NCI-H2171 (cell line): Measurements from ENCODE around the gene IDH3A.

Source experiments
- DNase-seq: peaks from one replicate; lab custom pipeline; 2025; lab: John Stamatoyannopoulos, UW

Gene IDH3A

DNA sequence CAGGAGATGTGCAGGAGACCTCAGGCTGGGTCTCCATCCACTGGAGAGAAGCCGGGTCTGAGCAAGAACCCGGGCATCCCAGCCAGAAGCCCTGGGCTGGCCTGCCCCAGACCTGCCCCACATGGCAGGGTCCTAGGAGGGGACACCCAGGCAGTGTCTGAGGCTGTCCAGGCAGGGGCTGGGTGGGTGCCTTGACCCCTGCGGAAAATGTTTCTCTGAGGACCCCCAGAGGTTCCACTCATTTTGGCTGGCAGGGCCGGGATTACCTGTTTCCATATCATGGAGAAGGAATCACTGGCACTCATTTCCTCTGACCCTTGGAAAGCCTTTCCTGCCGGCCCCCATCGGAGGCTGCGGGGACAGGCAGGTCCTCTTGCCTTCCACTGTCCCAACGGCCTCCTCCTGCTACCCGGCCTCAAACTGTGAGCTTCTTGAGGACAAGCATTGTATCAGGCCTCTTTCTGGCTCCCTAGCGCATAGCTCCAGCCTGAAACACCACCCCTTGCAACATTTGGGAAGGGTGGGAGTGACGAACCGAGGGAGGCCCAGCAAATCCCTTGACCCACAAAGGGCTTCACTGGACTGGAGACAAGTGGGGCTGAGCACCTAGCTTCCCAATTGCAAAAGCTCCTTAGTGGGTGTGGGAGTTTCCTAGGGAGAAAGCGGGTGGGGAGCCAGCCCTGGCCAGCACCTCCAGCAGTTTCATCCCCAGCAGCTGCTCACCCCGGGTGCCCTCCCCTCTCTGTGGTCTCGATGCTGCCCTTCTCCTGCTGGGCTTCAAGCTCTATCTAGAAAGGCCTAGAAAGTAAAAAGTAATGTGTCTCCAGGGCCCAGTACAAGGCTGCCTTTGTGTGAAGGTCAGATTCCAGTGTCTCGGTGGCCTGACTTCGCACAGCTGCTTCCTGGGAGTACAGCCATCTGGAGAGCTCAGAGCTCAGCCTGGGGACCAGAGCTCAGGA lies 55.5 kb downstream of the IDH3A start:
- DNase-seq = no peak

- DNase-seq = no peak
Measured at GRCh38 chr15:78205337-78205736, 56.2 kb downstream of the IDH3A start.

DNA sequence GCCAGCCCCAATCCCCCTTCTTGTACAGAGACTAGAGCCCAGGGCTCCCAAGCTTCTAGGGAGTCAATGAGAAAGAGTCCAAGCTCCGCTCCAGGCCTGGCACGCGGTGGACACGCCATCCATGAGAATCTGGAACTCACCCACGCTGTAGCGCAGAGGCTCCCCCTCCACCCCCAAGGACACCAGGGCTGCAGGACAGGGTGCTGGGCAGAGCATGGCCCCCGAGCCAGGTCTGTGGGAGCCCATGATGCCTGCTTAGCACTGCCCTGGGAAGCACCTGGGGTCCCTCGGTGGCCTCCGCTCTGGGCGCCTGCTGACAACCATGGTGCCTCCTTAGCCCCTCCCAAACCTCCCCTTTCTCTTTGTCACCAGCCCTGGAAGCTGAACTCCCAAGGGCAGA lies 56.7 kb downstream of the IDH3A start:
- DNase-seq = no peak

DNA sequence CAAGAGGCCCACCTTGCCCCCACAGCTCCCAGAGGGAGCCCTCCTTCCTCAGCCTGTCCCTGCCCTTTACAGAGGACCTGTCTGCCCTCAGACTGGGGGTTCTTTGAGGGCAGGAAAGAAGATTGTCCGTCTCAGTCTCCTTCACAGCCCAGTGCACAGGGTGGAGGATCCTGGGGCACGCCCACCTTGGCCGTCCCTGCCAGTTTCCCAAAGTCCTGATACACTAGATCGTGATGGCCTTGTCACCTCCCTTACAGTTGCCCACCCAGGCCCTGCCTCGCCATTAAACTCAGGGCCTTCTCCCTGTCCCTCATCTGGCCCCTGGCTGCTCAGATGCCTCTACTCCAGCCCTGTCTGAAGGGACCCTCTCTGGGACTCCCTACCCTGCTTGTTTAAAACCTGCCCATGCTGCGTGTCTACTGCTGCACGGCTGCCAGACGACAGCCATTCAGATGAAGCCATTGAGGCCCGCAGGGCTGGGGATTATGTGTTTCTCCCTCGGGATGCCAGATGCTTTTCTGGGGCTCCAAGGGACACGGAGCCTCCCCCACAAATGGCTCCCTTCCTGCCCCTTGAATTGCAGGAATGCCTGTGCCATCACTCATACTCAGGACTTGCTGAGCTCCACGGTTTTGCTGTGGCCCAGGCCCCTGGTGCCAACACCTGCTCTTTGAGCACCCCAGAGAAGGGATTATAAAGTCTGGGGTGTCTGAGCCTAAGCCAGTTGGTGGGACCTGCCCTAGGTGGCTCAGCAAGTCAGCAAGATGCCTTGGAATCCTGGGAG lies 57.4 kb downstream of the IDH3A start:
- DNase-seq = no peak

- DNase-seq = no peak
Measured at GRCh38 chr15:78207110-78207458, 57.9 kb downstream of the IDH3A start.

- DNase-seq = no peak
Measured at GRCh38 chr15:78207641-78208340, 58.6 kb downstream of the IDH3A start.

DNA sequence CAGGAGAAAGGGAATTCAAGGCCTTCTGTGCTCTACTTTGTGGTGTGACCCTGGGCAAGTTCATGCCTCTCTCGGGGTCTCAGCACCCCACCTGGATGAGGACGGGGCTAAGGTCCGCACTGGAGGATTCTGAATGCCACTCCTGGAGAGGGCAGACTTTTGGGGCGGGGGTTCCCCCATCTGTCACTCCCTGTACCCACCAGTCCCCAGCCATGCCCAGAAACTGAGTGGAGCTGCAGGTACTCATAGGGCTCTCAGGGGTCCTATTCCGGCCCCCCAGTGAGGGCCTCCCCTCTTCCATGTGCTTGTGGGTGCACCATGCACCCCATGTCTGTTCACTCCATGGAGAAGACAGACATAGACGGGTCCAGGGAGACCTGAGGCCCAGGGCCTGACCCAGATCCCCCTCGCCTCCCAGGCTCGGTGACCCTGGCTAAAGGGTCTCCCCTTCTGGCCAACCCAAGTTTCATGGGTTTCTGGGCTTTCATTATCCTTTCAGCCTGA lies 59.2 kb downstream of the IDH3A start:
- no peak for DNase-seq

DNA sequence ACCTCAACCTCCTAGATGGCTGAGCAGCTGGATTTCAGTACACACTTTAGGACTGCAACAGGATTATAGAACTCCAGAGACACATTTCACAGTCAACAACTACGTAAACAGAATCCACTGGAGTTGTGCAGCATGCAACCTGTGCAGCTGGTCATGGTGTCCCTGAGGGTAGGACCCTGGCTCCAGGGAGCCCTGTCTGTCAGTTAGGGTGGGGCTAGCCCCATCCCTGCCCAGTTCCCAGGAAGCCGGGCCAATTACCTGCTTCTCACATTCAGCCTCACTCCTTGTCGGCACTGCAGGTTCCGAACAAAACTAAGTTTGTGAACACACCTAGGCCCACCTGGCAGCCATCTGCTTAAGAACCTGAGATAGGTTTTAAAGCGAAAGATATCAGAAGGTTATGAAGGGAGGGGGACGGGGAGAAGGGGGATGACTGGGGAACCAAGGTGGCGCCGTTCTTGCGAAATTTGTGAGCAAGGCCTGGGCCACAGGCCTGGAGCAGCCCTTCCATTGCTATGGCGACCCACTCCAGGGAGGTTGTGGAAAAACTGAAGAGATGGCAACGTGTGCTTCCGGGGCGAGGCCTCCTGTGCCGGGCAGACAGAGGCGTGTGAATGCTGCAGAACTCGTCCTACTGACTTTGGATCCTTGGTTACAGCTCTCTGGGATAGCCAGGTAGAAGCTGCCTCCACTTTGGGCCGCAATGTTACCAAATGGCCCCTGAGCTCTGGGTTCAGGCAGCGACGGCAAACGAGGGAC lies 59.9 kb downstream of the IDH3A start:
- no peak for DNase-seq

GRCh38 chr15:78209646-78210348 lies 60.6 kb downstream of the IDH3A start:
- DNase-seq = no peak

DNA sequence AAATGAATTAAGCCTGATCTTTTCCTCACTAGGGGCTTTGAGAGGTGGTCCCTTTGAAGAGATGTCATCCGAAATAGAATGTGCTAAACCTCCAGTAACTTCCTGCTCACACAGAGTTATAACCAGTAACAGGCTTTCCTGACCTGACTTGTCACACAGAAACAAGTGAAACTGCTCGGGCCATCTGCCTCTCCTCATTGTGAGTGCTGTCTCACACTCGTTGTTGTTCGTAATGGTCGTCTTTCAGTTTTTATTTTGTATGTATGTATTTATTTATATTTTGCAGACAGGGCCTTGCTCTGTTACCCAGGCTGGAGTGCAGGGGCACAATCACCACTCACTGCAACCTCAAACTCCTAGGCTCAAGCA lies 61.2 kb downstream of the IDH3A start:
- no peak for DNase-seq

DNA sequence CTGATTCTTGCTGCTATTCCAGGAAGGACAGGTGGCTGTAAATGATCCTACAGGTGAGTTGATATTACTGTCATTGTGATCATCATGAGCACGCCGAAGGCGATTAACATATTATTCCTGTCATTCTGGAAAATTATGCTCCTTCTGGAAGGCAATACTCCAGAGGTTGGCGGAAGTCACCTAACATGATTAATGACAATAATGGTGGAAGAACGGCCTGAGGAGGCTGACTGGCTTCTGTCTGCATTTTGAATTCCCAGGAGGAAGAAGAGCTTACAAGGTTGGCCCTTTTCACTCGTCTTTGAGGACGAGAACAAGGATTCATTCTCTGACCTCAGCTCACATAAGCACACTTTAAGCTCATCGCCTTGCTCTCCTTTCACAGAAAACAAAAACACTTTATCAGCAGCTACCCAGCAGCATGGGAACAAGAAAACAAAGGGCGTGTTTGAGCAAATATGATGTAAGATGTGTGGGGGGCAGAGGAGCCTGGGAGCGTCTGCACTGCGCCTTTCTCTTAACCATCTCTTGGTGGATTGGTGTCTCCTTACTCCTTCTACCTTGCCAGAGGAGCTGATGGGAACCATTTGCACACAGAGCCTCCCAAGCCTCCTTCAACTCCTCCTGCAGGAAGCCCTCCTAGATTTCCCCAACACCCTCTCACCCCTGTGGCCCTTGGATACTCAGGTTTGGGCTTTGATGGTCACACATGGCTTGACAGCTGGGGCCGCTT lies 62.2 kb downstream of the IDH3A start:
- no peak for DNase-seq

GRCh38 chr15:78212008-78212407 lies 62.8 kb downstream of the IDH3A start:
- DNase-seq = no peak

- DNase-seq = no peak
Measured at GRCh38 chr15:78212546-78213424, 63.6 kb downstream of the IDH3A start.

- DNase-seq = no peak
Measured at GRCh38 chr15:78213425-78213750, 64.2 kb downstream of the IDH3A start.

GRCh38 chr15:78213956-78214355 lies 64.8 kb downstream of the IDH3A start:
- DNase-seq = no peak

DNA sequence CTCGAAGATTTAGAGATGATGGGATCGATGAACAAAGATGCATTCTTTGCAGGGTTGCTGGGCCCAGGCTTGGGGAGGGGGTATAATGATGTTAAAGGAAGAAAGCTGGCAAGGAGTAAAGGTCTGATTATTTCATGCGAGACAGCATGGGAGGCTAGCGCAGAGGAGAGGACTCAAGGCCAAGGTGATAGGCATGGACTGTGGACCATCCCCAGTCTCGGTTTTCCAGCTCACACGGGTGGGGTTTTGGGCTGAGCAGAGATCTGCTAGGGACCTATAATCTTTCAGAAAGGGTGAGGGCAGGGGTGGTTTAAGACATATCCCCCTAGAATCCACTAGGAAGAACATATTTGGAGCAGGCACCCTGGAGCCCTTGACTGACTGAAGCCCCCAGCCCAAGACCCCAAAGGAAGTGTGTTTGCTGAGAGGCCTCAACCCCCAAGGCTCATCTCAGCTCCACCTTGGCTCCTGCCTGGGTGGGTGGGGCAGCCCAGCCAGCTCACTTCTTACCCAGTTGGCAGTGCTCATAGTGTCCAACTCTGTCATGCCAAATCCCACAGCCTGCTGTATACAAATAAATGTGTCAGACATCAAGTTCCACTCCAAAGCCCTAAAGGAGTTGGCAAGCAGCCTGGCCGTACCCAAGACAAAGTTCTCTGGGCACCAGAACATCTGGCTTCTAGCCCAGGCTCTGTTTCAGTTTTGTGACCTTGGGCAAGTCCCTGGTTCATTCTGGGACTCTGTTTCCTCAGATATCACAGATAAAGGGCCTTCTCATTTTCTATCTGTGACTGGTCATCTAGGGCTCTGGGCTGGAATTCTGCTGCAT lies 67.3 kb downstream of the IDH3A start:
- DNase-seq = no peak

DNA sequence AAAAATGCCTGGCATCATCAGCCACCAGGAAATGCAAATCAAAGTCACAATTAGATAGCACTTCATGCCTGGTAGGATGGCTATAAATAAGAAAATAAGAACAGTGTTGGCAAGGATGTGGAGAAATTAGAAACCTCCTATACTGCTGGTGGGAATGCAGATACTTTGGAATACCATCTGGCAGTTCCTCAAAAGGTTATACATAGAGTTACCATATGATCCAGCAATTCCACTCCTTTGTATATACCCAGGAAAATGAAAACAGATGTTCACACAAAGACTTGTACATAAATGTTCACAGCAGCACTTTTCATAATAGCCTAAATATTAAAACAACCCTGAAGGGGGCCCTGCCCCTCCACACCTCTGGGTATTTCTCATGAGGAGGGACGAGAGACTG lies 71.6 kb downstream of the IDH3A start:
- peak; percentile 81 for DNase-seq
